ENCODE data around the gene ATOSB.

ATOSB gene

DNA sequence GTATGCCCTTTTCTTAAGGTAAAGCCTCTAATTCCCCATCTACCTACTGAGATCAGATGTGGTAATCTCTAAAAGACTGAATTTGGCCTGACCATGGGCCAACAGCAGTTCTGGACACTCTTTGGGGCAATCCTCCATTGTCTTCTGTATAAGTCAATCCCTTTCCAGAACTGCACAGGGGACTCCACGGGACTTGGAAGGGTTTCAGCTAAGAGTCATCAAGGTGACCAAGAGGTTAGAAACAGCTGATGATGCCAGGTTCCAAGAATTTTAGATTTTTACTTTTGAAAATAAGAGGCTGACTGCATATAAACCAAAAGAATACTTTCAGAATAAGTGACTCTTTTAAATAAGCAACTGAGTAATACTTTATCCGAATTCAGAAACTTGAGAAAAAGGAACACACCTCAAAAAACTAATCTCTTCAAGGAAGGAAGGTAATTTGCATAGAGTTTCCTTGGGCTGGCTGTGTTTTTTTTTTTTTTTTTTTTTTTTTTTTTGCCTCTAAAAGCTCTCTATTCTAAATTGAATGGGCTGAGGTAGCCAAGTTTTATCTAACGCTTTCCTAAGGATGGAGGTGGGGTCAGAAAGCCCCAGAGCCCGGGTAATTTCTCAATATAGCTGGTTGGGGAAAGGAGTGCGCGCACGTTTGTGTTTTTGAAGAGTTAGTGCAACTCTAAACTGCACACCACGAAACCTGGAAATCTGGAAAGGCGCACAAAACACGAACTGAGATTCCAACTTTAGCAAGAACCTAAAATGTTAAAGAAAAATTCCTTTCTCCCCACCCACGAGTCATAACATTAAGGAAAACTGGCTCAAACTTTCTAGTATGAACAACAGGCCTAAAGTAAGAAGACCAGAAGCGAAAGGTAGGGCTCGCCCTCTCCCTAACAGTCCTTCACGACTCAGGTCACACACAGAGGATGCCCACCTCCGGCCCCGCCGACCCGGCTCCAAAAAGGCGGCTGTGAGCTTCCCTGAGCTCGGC is 44.5 kb downstream of the ATOSB start:
- Histone ChIP-seq H3K9ac (ENCODE audit: low read depth, low read length, poor library complexity, severe bottlenecking) (peak overlapping the region; percentile 94), H3K36me3 (ENCODE audit: insufficient read depth, low read length) (peaks cover 30% of the 10 kb centered on the region; the same call in 1 of the 2 replicates), H3K4me2 (ENCODE audit: low read depth, low read length, poor library complexity, severe bottlenecking) (peak overlapping the region; percentile 99), H3F3A (ENCODE audit: low read depth) (peaks cover 10% of the 10 kb centered on the region), H3K4me1 (ENCODE audit: insufficient read depth, low read length, poor library complexity, severe bottlenecking) (peaks cover 45% of the 10 kb centered on the region), H3K4me3 (ENCODE audit: low read length, poor library complexity, severe bottlenecking) (peak overlapping the region; percentile 95), H4K20me1 (ENCODE audit: insufficient read depth, low read length, poor library complexity, severe bottlenecking) (peaks cover 60% of the 10 kb centered on the region), H3K79me2 (ENCODE audit: insufficient read depth, low read length) (peaks cover 64% of the 10 kb centered on the region), H3K9me2 (replicated peaks; ENCODE audit: low read depth, low read length) (no peaks in the 10 kb centered on the region), H3K27me3 (ENCODE audit: insufficient read depth, low read length, poor library complexity, severe bottlenecking) (no peaks in the 10 kb centered on the region), H3K9me3 (ENCODE audit: insufficient read depth, low read depth, low read length) (no peaks in the 10 kb centered on the region), H2AFZ (ENCODE audit: low read length) (no peak overlapping the region)
- TF ChIP-seq CTCF (conservative IDR thresholded peaks at IDR 0.05; ENCODE audit: low read length) (no peak), EZH2phosphoT487 (IDR thresholded peaks at IDR 0.05; ENCODE audit: borderline replicate concordance) (no peak)

GRCh38 chr9:35069020-35069419 is 46.6 kb downstream of the ATOSB start:
- Histone ChIP-seq H2AFZ (ENCODE audit: low read length) (no peak overlapping the region), H3K27me3 (ENCODE audit: insufficient read depth, low read length, poor library complexity, severe bottlenecking) (no peaks in the 10 kb centered on the region), H3F3A (ENCODE audit: low read depth) (peaks cover 10% of the 10 kb centered on the region), H3K4me1 (ENCODE audit: insufficient read depth, low read length, poor library complexity, severe bottlenecking) (peaks cover 40% of the 10 kb centered on the region), H3K36me3 (ENCODE audit: insufficient read depth, low read length) (peaks cover 45% of the 10 kb centered on the region), H3K4me2 (ENCODE audit: low read depth, low read length, poor library complexity, severe bottlenecking) (peak overlapping the region; percentile 99), H3K9me3 (ENCODE audit: insufficient read depth, low read depth, low read length) (no peaks in the 10 kb centered on the region), H3K4me3 (ENCODE audit: low read length, poor library complexity, severe bottlenecking) (peak overlapping the region; percentile 95), H3K9me2 (replicated peaks; ENCODE audit: low read depth, low read length) (no peaks in the 10 kb centered on the region), H3K9ac (ENCODE audit: low read depth, low read length, poor library complexity, severe bottlenecking) (peak overlapping the region; percentile 10), H3K79me2 (ENCODE audit: insufficient read depth, low read length) (peaks cover 62% of the 10 kb centered on the region), H4K20me1 (ENCODE audit: insufficient read depth, low read length, poor library complexity, severe bottlenecking) (peaks cover 68% of the 10 kb centered on the region)
- TF ChIP-seq EZH2phosphoT487 (IDR thresholded peaks at IDR 0.05; ENCODE audit: borderline replicate concordance) (no peak), CTCF (conservative IDR thresholded peaks at IDR 0.05; ENCODE audit: low read length) (no peak)

- no peak for TF ChIP-seq CTCF (conservative IDR thresholded peaks at IDR 0.05; ENCODE audit: low read length)
- no peak for TF ChIP-seq EZH2phosphoT487 (IDR thresholded peaks at IDR 0.05; ENCODE audit: borderline replicate concordance)
- H3K9me2 ChIP-seq (replicated peaks; ENCODE audit: low read depth, low read length) = no peaks in the 10 kb centered on the region
- H3K27me3 ChIP-seq (ENCODE audit: insufficient read depth, low read length, poor library complexity, severe bottlenecking) = no peaks in the 10 kb centered on the region
- no peak overlapping the region for H2AFZ ChIP-seq (ENCODE audit: low read length)
- H3K36me3 ChIP-seq (ENCODE audit: insufficient read depth, low read length) = peaks cover 64% of the 10 kb centered on the region
- peak overlapping the region; percentile 99 for H3K4me2 ChIP-seq (ENCODE audit: low read depth, low read length, poor library complexity, severe bottlenecking)
- peaks cover 62% of the 10 kb centered on the region for H3K79me2 ChIP-seq (ENCODE audit: insufficient read depth, low read length)
- no peak overlapping the region for H3K9ac ChIP-seq (ENCODE audit: low read depth, low read length, poor library complexity, severe bottlenecking)
- peak overlapping the region; percentile 95 for H3K4me3 ChIP-seq (ENCODE audit: low read length, poor library complexity, severe bottlenecking)
- H3F3A ChIP-seq (ENCODE audit: low read depth) = peaks cover 7% of the 10 kb centered on the region
- peaks cover 72% of the 10 kb centered on the region for H4K20me1 ChIP-seq (ENCODE audit: insufficient read depth, low read length, poor library complexity, severe bottlenecking)
- no peaks in the 10 kb centered on the region for H3K9me3 ChIP-seq (ENCODE audit: insufficient read depth, low read depth, low read length)
- H3K4me1 ChIP-seq (ENCODE audit: insufficient read depth, low read length, poor library complexity, severe bottlenecking) = peaks cover 34% of the 10 kb centered on the region
Observed at GRCh38 chr9:35067056-35067455, 48.6 kb downstream of the ATOSB start.

Measured in Loucy (cell line).